ENCODE results near the gene PYGM. TPM values are rescaled to one million over a fixed set of nuclear protein-coding genes. Genes with fewer than 3 reads are reported as not detected.

Gene PYGM
- total and polyA plus RNA-seq, 2 of the 13 experiments (the other 11 are each of a cell fraction or from before 2014, with no cell fraction given), result 0.11 to 0.12 TPM

GRCh38 chr11:64716473-64717267 is 43.1 kb downstream of the PYGM start (continued):
- TF ChIP-seq MBNL3 (CRISPR knock-in tag; conservative IDR thresholded peaks at IDR 0.05), result no peak
- TF ChIP-seq PHF20 (CRISPR knock-in tag; IDR thresholded peaks at IDR 0.05), result no peak
- no peak for TF ChIP-seq MED8 (CRISPR knock-in tag; IDR thresholded peaks at IDR 0.05; ENCODE audit: insufficient replicate concordance)
- no peak for TF ChIP-seq PHF8 (CRISPR knock-in tag; IDR thresholded peaks at IDR 0.05)
- no peak for TF ChIP-seq ZZZ3 (CRISPR knock-in tag; IDR thresholded peaks at IDR 0.05; ENCODE audit: borderline replicate concordance)
- TF ChIP-seq PAWR (CRISPR knock-in tag; IDR thresholded peaks at IDR 0.05; ENCODE audit: borderline replicate concordance), result no peak
- TF ChIP-seq ZNF138 (CRISPR knock-in tag; IDR thresholded peaks at IDR 0.05; ENCODE audit: low read depth), result no peak
- TF ChIP-seq MEIS1 (CRISPR knock-in tag; IDR thresholded peaks at IDR 0.05; ENCODE audit: borderline replicate concordance), result no peak
- TF ChIP-seq, protein P1, sequence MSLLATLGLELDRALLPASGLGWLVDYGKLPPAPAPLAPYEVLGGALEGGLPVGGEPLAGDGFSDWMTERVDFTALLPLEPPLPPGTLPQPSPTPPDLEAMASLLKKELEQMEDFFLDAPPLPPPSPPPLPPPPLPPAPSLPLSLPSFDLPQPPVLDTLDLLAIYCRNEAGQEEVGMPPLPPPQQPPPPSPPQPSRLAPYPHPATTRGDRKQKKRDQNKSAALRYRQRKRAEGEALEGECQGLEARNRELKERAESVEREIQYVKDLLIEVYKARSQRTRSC (CRISPR knock-in tag; IDR thresholded peaks at IDR 0.05; ENCODE audit: low read depth), result no peak
- TF ChIP-seq LBX2 (CRISPR knock-in tag; IDR thresholded peaks at IDR 0.05; ENCODE audit: borderline replicate concordance), result no peak
- no peak for TF ChIP-seq MTA1 (CRISPR knock-in tag; IDR thresholded peaks at IDR 0.05; ENCODE audit: borderline replicate concordance)

Data from HepG2 (cell line).